ENCODE results near the gene EFNA4.

The EFNA4 gene

DNA sequence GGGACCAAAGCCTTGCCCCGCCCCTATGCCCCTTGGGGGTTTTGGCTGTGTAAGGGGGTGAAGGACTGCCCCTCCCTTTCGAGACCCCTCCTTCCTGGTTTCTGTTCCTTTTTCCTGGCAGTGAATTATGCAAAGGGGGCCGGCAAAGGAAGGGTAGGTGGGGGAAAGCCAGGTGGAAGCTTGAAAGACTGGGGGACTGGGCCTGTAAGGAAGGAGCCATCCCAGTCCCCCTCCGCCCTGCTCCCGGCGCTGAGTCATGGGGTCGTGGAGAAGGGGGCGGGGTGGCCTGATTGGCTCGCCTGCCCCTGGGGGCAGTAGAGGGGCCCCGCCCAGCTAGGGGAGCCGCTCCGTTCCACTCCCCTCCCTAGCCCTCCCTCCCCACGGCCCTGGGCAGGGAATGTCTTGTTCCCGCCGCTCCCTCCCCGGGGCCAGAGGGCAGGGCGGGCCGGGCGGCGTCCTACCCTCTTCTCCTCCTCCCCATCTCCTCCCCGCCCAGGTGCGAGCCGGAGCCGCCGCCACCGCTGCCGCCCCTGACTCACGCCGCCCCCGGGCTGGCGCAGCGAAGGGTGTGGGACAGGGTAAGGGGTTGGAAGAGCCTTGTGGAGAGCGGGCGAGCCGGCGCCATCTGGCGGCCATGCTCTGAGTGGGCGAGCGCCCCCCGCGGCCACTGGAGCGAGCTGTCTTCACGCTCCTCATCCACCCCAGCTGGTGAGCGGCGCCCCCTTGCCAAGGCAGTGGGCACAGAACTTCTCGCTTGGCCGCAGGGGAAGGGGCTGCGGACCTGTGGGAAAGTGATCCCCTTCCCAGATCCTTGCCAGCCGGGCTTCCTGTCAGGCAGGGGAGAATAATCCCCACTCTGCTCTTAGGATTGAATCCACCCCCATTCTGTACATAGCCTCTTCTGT is 46.2 kb upstream of the EFNA4 start (continued):
- TF ChIP-seq ZNF785 (tag by site-specific recombination; IDR thresholded peaks at IDR 0.05) (peak; percentile 64), ZNF792 (tag by site-specific recombination; IDR thresholded peaks at IDR 0.05) (0 out of 2 replicates have a peak, but pooled peaks have one; percentile 21), ZNF621 (tag by site-specific recombination; IDR thresholded peaks at IDR 0.05) (no peak), SETDB1 (IDR thresholded peaks at IDR 0.05; ENCODE audit: insufficient read length, low read length) (peak; percentile 19), ZFP37 (tag by site-specific recombination; IDR thresholded peaks at IDR 0.05) (peak; percentile 98), ZNF202 (tag by site-specific recombination; IDR thresholded peaks at IDR 0.05; ENCODE audit: borderline replicate concordance) (0 out of 2 replicates have a peak, but pooled peaks have one; percentile 56), ZNF600 (tag by site-specific recombination; IDR thresholded peaks at IDR 0.05) (peak; percentile 100), SALL2 (tag by site-specific recombination; IDR thresholded peaks at IDR 0.05; ENCODE audit: borderline replicate concordance) (no peak), ZNF48 (tag by site-specific recombination; IDR thresholded peaks at IDR 0.05) (no peak), ZFHX2 (tag by site-specific recombination; conservative IDR thresholded peaks at IDR 0.05) (peak; percentile 99), FEZF1 (tag by site-specific recombination; IDR thresholded peaks at IDR 0.05) (no peak; the same call in 1 of the 2 replicates)
- TF ChIP-seq, protein P1, sequence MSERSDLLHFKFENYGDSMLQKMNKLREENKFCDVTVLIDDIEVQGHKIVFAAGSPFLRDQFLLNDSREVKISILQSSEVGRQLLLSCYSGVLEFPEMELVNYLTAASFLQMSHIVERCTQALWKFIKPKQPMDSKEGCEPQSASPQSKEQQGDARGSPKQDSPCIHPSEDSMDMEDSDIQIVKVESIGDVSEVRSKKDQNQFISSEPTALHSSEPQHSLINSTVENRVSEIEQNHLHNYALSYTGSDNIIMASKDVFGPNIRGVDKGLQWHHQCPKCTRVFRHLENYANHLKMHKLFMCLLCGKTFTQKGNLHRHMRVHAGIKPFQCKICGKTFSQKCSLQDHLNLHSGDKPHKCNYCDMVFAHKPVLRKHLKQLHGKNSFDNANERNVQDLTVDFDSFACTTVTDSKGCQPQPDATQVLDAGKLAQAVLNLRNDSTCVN (tag by site-specific recombination; optimal IDR thresholded peaks at IDR 0.05), result peak; percentile 92
- TF ChIP-seq, protein P2, sequence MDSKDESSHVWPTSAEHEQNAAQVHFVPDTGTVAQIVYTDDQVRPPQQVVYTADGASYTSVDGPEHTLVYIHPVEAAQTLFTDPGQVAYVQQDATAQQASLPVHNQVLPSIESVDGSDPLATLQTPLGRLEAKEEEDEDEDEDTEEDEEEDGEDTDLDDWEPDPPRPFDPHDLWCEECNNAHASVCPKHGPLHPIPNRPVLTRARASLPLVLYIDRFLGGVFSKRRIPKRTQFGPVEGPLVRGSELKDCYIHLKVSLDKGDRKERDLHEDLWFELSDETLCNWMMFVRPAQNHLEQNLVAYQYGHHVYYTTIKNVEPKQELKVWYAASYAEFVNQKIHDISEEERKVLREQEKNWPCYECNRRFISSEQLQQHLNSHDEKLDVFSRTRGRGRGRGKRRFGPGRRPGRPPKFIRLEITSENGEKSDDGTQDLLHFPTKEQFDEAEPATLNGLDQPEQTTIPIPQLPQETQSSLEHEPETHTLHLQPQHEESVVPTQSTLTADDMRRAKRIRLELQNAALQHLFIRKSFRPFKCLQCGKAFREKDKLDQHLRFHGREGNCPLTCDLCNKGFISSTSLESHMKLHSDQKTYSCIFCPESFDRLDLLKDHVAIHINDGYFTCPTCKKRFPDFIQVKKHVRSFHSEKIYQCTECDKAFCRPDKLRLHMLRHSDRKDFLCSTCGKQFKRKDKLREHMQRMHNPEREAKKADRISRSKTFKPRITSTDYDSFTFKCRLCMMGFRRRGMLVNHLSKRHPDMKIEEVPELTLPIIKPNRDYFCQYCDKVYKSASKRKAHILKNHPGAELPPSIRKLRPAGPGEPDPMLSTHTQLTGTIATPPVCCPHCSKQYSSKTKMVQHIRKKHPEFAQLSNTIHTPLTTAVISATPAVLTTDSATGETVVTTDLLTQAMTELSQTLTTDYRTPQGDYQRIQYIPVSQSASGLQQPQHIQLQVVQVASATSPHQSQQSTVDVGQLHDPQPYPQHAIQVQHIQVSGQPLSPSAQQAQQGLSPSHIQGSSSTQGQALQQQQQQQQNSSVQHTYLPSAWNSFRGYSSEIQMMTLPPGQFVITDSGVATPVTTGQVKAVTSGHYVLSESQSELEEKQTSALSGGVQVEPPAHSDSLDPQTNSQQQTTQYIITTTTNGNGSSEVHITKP (tag by site-specific recombination; IDR thresholded peaks at IDR 0.05), result peak; percentile 91
- TF ChIP-seq, protein P3, sequence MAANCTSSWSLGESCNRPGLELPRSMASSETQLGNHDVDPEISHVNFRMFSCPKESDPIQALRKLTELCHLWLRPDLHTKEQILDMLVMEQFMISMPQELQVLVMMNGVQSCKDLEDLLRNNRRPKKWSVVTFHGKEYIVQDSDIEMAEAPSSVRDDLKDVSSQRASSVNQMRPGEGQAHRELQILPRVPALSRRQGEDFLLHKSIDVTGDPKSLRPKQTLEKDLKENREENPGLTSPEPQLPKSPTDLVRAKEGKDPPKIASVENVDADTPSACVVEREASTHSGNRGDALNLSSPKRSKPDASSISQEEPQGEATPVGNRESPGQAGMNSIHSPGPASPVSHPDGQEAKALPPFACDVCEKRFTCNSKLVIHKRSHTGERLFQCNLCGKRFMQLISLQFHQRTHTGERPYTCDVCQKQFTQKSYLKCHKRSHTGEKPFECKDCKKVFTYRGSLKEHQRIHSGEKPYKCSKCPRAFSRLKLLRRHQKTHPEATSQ (tag by site-specific recombination; IDR thresholded peaks at IDR 0.05), result peak; percentile 75; the same call in 1 of the 2 replicates
- TF ChIP-seq, protein P4, sequence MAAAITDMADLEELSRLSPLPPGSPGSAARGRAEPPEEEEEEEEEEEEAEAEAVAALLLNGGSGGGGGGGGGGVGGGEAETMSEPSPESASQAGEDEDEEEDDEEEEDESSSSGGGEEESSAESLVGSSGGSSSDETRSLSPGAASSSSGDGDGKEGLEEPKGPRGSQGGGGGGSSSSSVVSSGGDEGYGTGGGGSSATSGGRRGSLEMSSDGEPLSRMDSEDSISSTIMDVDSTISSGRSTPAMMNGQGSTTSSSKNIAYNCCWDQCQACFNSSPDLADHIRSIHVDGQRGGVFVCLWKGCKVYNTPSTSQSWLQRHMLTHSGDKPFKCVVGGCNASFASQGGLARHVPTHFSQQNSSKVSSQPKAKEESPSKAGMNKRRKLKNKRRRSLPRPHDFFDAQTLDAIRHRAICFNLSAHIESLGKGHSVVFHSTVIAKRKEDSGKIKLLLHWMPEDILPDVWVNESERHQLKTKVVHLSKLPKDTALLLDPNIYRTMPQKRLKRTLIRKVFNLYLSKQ (tag by site-specific recombination; IDR thresholded peaks at IDR 0.05; ENCODE audit: borderline replicate concordance), result no peak
- TF ChIP-seq, protein P5, sequence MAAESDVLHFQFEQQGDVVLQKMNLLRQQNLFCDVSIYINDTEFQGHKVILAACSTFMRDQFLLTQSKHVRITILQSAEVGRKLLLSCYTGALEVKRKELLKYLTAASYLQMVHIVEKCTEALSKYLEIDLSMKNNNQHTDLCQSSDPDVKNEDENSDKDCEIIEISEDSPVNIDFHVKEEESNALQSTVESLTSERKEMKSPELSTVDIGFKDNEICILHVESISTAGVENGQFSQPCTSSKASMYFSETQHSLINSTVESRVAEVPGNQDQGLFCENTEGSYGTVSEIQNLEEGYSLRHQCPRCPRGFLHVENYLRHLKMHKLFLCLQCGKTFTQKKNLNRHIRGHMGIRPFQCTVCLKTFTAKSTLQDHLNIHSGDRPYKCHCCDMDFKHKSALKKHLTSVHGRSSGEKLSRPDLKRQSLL (tag by site-specific recombination; IDR thresholded peaks at IDR 0.05), result peak; percentile 18
- TF ChIP-seq, protein P6, sequence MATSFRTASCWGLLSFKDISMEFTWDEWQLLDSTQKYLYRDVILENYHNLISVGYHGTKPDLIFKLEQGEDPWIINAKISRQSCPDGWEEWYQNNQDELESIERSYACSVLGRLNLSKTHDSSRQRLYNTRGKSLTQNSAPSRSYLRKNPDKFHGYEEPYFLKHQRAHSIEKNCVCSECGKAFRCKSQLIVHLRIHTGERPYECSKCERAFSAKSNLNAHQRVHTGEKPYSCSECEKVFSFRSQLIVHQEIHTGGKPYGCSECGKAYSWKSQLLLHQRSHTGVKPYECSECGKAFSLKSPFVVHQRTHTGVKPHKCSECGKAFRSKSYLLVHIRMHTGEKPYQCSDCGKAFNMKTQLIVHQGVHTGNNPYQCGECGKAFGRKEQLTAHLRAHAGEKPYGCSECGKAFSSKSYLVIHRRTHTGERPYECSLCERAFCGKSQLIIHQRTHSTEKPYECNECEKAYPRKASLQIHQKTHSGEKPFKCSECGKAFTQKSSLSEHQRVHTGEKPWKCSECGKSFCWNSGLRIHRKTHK (tag by site-specific recombination; IDR thresholded peaks at IDR 0.05), result no peak
- TF ChIP-seq, protein P7, sequence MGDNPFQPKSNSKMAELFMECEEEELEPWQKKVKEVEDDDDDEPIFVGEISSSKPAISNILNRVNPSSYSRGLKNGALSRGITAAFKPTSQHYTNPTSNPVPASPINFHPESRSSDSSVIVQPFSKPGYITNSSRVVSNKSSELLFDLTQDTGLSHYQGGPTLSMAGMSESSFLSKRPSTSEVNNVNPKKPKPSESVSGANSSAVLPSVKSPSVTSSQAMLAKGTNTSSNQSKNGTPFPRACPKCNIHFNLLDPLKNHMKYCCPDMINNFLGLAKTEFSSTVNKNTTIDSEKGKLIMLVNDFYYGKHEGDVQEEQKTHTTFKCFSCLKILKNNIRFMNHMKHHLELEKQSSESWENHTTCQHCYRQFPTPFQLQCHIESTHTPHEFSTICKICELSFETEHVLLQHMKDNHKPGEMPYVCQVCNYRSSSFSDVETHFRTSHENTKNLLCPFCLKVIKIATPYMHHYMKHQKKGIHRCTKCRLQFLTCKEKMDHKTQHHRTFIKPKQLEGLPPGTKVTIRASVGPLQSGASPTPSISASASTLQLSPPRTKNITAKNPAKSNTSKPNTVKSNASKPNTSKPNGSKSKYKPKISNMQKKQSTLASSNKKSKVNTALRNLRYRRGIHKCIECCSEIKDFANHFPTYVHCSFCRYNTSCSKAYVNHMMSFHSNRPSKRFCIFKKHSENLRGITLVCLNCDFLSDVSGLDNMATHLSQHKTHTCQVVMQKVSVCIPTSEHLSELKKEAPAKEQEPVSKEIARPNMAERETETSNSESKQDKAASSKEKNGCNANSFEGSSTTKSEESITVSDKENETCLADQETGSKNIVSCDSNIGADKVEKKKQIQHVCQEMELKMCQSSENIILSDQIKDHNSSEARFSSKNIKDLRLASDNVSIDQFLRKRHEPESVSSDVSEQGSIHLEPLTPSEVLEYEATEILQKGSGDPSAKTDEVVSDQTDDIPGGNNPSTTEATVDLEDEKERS (tag by site-specific recombination; IDR thresholded peaks at IDR 0.05), result no peak
- TF ChIP-seq, protein P8, sequence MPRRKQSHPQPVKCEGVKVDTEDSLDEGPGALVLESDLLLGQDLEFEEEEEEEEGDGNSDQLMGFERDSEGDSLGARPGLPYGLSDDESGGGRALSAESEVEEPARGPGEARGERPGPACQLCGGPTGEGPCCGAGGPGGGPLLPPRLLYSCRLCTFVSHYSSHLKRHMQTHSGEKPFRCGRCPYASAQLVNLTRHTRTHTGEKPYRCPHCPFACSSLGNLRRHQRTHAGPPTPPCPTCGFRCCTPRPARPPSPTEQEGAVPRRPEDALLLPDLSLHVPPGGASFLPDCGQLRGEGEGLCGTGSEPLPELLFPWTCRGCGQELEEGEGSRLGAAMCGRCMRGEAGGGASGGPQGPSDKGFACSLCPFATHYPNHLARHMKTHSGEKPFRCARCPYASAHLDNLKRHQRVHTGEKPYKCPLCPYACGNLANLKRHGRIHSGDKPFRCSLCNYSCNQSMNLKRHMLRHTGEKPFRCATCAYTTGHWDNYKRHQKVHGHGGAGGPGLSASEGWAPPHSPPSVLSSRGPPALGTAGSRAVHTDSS (tag by site-specific recombination; IDR thresholded peaks at IDR 0.05), result no peak
- TF ChIP-seq, protein P9, sequence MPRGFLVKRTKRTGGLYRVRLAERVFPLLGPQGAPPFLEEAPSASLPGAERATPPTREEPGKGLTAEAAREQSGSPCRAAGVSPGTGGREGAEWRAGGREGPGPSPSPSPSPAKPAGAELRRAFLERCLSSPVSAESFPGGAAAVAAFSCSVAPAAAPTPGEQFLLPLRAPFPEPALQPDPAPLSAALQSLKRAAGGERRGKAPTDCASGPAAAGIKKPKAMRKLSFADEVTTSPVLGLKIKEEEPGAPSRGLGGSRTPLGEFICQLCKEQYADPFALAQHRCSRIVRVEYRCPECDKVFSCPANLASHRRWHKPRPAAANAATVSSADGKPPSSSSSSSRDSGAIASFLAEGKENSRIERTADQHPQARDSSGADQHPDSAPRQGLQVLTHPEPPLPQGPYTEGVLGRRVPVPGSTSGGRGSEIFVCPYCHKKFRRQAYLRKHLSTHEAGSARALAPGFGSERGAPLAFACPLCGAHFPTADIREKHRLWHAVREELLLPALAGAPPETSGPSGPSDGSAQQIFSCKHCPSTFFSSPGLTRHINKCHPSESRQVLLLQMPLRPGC (tag by site-specific recombination; IDR thresholded peaks at IDR 0.05), result peak; percentile 68
